Activated B cell treated with CpG ODN at 0.5 μM for 24 hours (primary cell): Measurements from ENCODE around the gene CDC42EP1. TPM values are rescaled to one million over a fixed set of nuclear protein-coding genes. Genes with fewer than 3 reads are reported as not detected.

Experiments used
- ATAC-seq: fragments of 200-7000 bp; cut with Tn5 transposase; one replicate; pipeline ENCODE4 v1.10.0; 2021; ENCODE audit warnings: low read depth, mild to moderate bottlenecking, moderate library complexity
- CTCF ChIA-PET: fragments of 350-600 bp; sonication (Branson Sonifier 250); formaldehyde crosslinking; loops from one replicate; lab custom pipeline; 2021; ENCODE audit warnings: antibody characterized with exemption; lab: Charles Lee
- POLR2A ChIA-PET: fragments of 350-600 bp; sonication (Branson Sonifier 250); formaldehyde crosslinking; loops from one replicate; lab custom pipeline; 2021; ENCODE audit warnings: antibody characterized with exemption; lab: Charles Lee
- DNase-seq: peaks from one replicate; pipeline ENCODE4 v3.0.0; 2022
- H3K27ac Mint-ChIP-seq: one replicate; pipeline ENCODE4 v1.8.0; 2020; ENCODE audit warnings: mixed read lengths
- H3K27me3 Mint-ChIP-seq: one replicate; pipeline ENCODE4 v1.8.0; 2021; ENCODE audit warnings: mixed read lengths
- H3K36me3 Mint-ChIP-seq: one replicate; pipeline ENCODE4 v1.8.0; 2021; ENCODE audit warnings: low read depth, mixed read lengths
- H3K4me1 Mint-ChIP-seq: one replicate; pipeline ENCODE4 v1.8.0; 2021; ENCODE audit warnings: mixed read lengths
- H3K4me3 Mint-ChIP-seq: one replicate; pipeline ENCODE4 v1.8.0; 2020; ENCODE audit warnings: mild to moderate bottlenecking, mixed read lengths
- H3K9me3 Mint-ChIP-seq: one replicate; pipeline ENCODE4 v1.8.0; 2020; ENCODE audit warnings: mixed read lengths
- CTCF ChIP-seq: fragments of 200-600 bp; IDR thresholded peaks from one replicate; pipeline ENCODE4 v1.8.0; 2022; ENCODE audit warnings: antibody characterized with exemption, mild to moderate bottlenecking
- intact Hi-C: fragments of 100-400 bp; cut with micrococcal nuclease; formaldehyde crosslinking; loops from one replicate; pipeline ENCODE4 v1.15.1; 2024
- total RNA-seq: library from RNA; stranded (reverse); gene quantifications from 2 replicates; pipeline ENCODE4 v1.2.3, GENCODE V29; 2022

Gene CDC42EP1
- total RNA-seq, 1 donor from 2014 or later: not detected

- CTCF ChIA-PET: interaction anchor here (0.6 kb wide), 1 partner anchor 1429 kb away, joined by 3 read pairs; no protein-coding TSS in a partner anchor
- intact Hi-C loops: no loop called here
- Mint-ChIP-seq H3K27ac (no peak overlapping the region), H3K4me1 (no peaks in the 10 kb centered on the region), H3K4me3 (no peak overlapping the region), H3K27me3 (peaks cover 43% of the 10 kb centered on the region), H3K9me3 (no peaks in the 10 kb centered on the region), H3K36me3 (no peaks in the 10 kb centered on the region)
- ATAC-seq (no peak), DNase-seq (no peak)
- POLR2A ChIA-PET: interaction anchor here (0.7 kb wide), 1 partner anchor 436 kb away, joined by 5 read pairs; no protein-coding TSS in a partner anchor
- TF ChIP-seq CTCF: no peak
These were observed 5.3 kb upstream of the CDC42EP1 start for GRCh38 chr22:37555029-37555428.

- DNase-seq: no peak
- peaks cover 37% of the 10 kb centered on the region for H3K27me3 Mint-ChIP-seq
- H3K9me3 Mint-ChIP-seq: no peaks in the 10 kb centered on the region
- intact Hi-C loops: no loop called here
- H3K27ac Mint-ChIP-seq: no peak overlapping the region
- no peak for TF ChIP-seq CTCF
- POLR2A ChIA-PET: interaction anchor here (1.5 kb wide), 1 partner anchor 10 kb away, joined by 3 read pairs; no protein-coding TSS in a partner anchor
- no peak overlapping the region for H3K4me3 Mint-ChIP-seq
- CTCF ChIA-PET: interaction anchor here (1.9 kb wide), 1 partner anchor 11 kb away, joined by 9 read pairs; no protein-coding TSS in a partner anchor
- no peaks in the 10 kb centered on the region for H3K36me3 Mint-ChIP-seq
- no peak for ATAC-seq
- H3K4me1 Mint-ChIP-seq: peaks cover 8% of the 10 kb centered on the region
These were observed 3.6 kb upstream of the CDC42EP1 start for GRCh38 chr22:37556710-37557109.

GRCh38 chr22:37557321-37558001 lies 2.8 kb upstream of the CDC42EP1 start:
- intact Hi-C loops: no loop called here
- POLR2A ChIA-PET: interaction anchor here (1.5 kb wide), 1 partner anchor 9 kb away, joined by 3 read pairs; no protein-coding TSS in a partner anchor
- CTCF ChIA-PET: interaction anchor here (1.9 kb wide), 1 partner anchor 10 kb away, joined by 9 read pairs; no protein-coding TSS in a partner anchor
- Mint-ChIP-seq H3K27me3 (peaks cover 44% of the 10 kb centered on the region), H3K9me3 (no peaks in the 10 kb centered on the region), H3K36me3 (no peaks in the 10 kb centered on the region), H3K4me3 (no peak overlapping the region), H3K27ac (no peak overlapping the region), H3K4me1 (peaks cover 16% of the 10 kb centered on the region)
- no peak for TF ChIP-seq CTCF
- ATAC-seq (no peak), DNase-seq (no peak)

GRCh38 chr22:37558815-37559214 lies 1.5 kb upstream of the CDC42EP1 start:
- no peaks in the 10 kb centered on the region for H3K9me3 Mint-ChIP-seq
- H3K36me3 Mint-ChIP-seq: no peaks in the 10 kb centered on the region
- no peak overlapping the region for H3K27ac Mint-ChIP-seq
- peaks cover 46% of the 10 kb centered on the region for H3K27me3 Mint-ChIP-seq
- ChIA-PET POLR2A (no interaction called here), CTCF (no interaction called here)
- ATAC-seq (no peak), DNase-seq (no peak)
- no peak for TF ChIP-seq CTCF
- peaks cover 17% of the 10 kb centered on the region for H3K4me1 Mint-ChIP-seq
- H3K4me3 Mint-ChIP-seq: no peak overlapping the region
- intact Hi-C loops: no loop called here

GRCh38 chr22:37559521-37559900 lies 769 bp upstream of the CDC42EP1 start:
- Mint-ChIP-seq H3K4me3 (no peak overlapping the region), H3K27ac (no peak overlapping the region), H3K9me3 (no peaks in the 10 kb centered on the region), H3K36me3 (no peaks in the 10 kb centered on the region), H3K27me3 (peaks cover 42% of the 10 kb centered on the region), H3K4me1 (peaks cover 17% of the 10 kb centered on the region)
- CTCF ChIA-PET: interaction anchor here (11.7 kb wide), 1 partner anchor 15 kb away, joined by 255 read pairs; no protein-coding TSS in a partner anchor
- POLR2A ChIA-PET: no interaction called here
- intact Hi-C loops: no loop called here
- DNase-seq (no peak), ATAC-seq (no peak)
- no peak for TF ChIP-seq CTCF
